Dermis microvascular lymphatic vessel endothelial cell (primary cell): Measurements from ENCODE around the gene RPS28. TPM values are rescaled to one million over a fixed set of nuclear protein-coding genes. Genes with fewer than 3 reads are reported as not detected.

Experiments used
- DNase-seq, 2 donors: peaks; one replicate each; pipeline versions ENCODE4 v3.0.0 to v3.0.0-alpha.2; 2010; ENCODE audit warnings: low read depth in 2 of 2
- total RNA-seq: library from RNA; depleted of rRNA; stranded (reverse); fragments of >200 nt; gene quantifications from 2 replicates; pipeline ENCODE4 v1.2.1, GENCODE V29; 2014

Gene RPS28
- total RNA-seq, 1 donor from 2014 or later: 202 TPM

GRCh38 chr19:8319807-8320520 lies 1.3 kb upstream of the RPS28 start:
- no peak for DNase-seq

GRCh38 chr19:8320564-8321066 lies 681 bp upstream of the RPS28 start:
- no peak for DNase-seq

GRCh38 chr19:8321986-8322637 lies 816 bp downstream of the RPS28 start:
- no peak for DNase-seq

GRCh38 chr19:8322638-8322997 lies 1.3 kb downstream of the RPS28 start:
- no peak for DNase-seq

GRCh38 chr19:8323781-8324185 lies 2.5 kb downstream of the RPS28 start:
- DNase-seq: peak; percentile 48 to 57

GRCh38 chr19:8324186-8325050 lies 3.1 kb downstream of the RPS28 start:
- DNase-seq: peak; percentile 68 to 81

- DNase-seq: no peak
Measured at GRCh38 chr19:8325454-8325853, 4.2 kb downstream of the RPS28 start.

GRCh38 chr19:8329996-8330395 lies 8.7 kb downstream of the RPS28 start:
- no peak for DNase-seq

- DNase-seq: no peak
Measured at GRCh38 chr19:8331263-8331845, 10.1 kb downstream of the RPS28 start.

GRCh38 chr19:8332976-8333766 lies 11.9 kb downstream of the RPS28 start:
- DNase-seq: no peak

- DNase-seq: no peak
Measured at GRCh38 chr19:8333767-8334457, 12.6 kb downstream of the RPS28 start.

GRCh38 chr19:8334458-8335342 lies 13.4 kb downstream of the RPS28 start:
- peak in 1 of 2 donors; percentile 67 for DNase-seq

- DNase-seq: no peak
Measured at GRCh38 chr19:8335343-8336071, 14.2 kb downstream of the RPS28 start.

GRCh38 chr19:8336072-8336569 lies 14.8 kb downstream of the RPS28 start:
- peak in 1 of 2 donors; percentile 52 for DNase-seq

- DNase-seq: peak in 1 of 2 donors; percentile 47
Measured at GRCh38 chr19:8336660-8337059, 15.4 kb downstream of the RPS28 start.

- no peak for DNase-seq
Measured at GRCh38 chr19:8337728-8338127, 16.4 kb downstream of the RPS28 start.

GRCh38 chr19:8338835-8339234 lies 17.5 kb downstream of the RPS28 start:
- no peak for DNase-seq

- peak; percentile 97 to 98 for DNase-seq
Measured at GRCh38 chr19:8340341-8341096, 19.2 kb downstream of the RPS28 start.
